ENCODE data around the gene MAGI2.

DNA sequence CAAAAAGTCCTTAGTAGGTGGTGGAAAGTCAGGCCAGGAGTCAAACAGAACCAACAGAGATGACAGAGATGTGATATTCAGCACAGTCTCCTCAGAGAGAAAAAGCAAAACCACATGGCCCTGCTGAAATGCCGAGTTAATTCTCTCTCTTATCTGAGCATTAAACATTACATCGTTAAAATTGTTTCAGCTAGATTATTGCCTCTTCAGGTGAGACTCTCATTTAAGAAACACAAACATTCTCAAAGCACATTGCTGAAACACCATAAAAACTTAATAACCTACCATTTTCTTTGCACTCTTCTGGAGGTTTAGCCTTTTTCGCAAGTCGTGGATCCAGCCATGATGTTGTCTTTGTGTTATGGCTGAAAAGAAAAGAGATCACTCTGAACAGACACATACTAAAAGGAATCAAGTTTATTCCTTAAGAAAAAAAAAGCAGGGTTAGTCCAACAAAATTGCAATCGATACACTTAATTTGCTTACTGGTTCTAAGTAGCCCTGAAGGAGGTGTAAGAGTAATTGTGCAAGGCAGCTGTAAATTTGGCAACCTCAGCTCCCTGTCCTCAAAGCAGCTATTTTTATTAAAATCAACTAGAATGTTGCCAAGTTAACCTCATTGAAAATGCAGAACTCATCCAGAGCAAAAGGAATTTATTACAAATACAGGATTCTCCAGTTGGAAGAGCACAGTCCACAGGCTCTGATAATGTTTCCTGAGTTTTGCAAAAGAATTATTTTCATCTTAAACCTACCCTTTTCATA, 963.8 kb downstream of the MAGI2 start:
- TF ChIP-seq, protein P1, sequence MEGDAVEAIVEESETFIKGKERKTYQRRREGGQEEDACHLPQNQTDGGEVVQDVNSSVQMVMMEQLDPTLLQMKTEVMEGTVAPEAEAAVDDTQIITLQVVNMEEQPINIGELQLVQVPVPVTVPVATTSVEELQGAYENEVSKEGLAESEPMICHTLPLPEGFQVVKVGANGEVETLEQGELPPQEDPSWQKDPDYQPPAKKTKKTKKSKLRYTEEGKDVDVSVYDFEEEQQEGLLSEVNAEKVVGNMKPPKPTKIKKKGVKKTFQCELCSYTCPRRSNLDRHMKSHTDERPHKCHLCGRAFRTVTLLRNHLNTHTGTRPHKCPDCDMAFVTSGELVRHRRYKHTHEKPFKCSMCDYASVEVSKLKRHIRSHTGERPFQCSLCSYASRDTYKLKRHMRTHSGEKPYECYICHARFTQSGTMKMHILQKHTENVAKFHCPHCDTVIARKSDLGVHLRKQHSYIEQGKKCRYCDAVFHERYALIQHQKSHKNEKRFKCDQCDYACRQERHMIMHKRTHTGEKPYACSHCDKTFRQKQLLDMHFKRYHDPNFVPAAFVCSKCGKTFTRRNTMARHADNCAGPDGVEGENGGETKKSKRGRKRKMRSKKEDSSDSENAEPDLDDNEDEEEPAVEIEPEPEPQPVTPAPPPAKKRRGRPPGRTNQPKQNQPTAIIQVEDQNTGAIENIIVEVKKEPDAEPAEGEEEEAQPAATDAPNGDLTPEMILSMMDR (conservative IDR thresholded peaks at IDR 0.05; ENCODE audit: low read length): no peak
- TF ChIP-seq EZH2phosphoT487 (IDR thresholded peaks at IDR 0.05; ENCODE audit: borderline replicate concordance): no peak

Measured in Loucy (cell line).